Cardiac fibroblast (primary cell): ENCODE results near the gene CAP1.
"Not testable (repeated sequence)": the region's sequence is repeated elsewhere in the genome, so short reads cannot be mapped to it uniquely, and the experiment has no call there.

Experiments
- DNase-seq, 2 donors: peaks; one replicate each; pipeline versions ENCODE4 v3.0.0 to v3.0.0-alpha.2; 2010; ENCODE audit warnings: low read depth in 2 of 2
- H3K4me3 ChIP-seq, 2 donors: replicated peaks in 1 of 2; 1 replicate in 1 of 2; 2 replicates in 1 of 2; pipeline ENCODE4 v1.5.1; 2011; ENCODE audit warnings: low read depth in 2 of 2, low read length in 2 of 2, mild to moderate bottlenecking in 2 of 2, moderate library complexity in 1 of 2
- TF ChIP-seq, protein P1 (sequence below): IDR thresholded peaks from one replicate; pipeline ENCODE4 v1.5.1; 2011; ENCODE audit warnings: low read depth, mild to moderate bottlenecking, low read length, inconsistent platforms

The CAP1 gene

GRCh38 chr1:40081871-40082270, 41.3 kb downstream of the CAP1 start:
- no peak for DNase-seq
- no peak overlapping the region for H3K4me3 ChIP-seq
- TF ChIP-seq, protein P1, sequence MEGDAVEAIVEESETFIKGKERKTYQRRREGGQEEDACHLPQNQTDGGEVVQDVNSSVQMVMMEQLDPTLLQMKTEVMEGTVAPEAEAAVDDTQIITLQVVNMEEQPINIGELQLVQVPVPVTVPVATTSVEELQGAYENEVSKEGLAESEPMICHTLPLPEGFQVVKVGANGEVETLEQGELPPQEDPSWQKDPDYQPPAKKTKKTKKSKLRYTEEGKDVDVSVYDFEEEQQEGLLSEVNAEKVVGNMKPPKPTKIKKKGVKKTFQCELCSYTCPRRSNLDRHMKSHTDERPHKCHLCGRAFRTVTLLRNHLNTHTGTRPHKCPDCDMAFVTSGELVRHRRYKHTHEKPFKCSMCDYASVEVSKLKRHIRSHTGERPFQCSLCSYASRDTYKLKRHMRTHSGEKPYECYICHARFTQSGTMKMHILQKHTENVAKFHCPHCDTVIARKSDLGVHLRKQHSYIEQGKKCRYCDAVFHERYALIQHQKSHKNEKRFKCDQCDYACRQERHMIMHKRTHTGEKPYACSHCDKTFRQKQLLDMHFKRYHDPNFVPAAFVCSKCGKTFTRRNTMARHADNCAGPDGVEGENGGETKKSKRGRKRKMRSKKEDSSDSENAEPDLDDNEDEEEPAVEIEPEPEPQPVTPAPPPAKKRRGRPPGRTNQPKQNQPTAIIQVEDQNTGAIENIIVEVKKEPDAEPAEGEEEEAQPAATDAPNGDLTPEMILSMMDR: no peak

DNA sequence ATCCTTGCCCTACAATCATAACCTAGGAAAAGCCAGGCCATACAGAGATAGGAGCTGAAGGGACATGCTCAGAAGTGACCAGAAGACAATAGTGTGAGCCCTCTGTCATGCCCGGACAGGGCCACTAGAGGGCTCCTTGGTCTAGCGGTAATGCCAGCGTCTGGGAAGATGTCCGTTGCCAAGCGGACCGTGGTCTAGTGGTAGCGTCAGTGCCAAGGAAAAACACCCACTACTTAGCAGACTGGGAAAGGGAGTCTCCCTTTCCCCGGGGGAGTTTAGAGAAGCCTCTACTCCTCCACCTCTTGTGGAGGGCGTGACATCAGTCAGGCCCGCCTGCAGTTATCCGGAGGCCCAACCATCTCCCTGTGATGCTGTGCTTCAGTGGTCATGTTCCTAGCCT, 44.2 kb downstream of the CAP1 start:
- not testable (repeated sequence) for H3K4me3 ChIP-seq
- TF ChIP-seq, protein P1: peak; percentile 73
- peak; percentile 71 to 72 for DNase-seq

DNA sequence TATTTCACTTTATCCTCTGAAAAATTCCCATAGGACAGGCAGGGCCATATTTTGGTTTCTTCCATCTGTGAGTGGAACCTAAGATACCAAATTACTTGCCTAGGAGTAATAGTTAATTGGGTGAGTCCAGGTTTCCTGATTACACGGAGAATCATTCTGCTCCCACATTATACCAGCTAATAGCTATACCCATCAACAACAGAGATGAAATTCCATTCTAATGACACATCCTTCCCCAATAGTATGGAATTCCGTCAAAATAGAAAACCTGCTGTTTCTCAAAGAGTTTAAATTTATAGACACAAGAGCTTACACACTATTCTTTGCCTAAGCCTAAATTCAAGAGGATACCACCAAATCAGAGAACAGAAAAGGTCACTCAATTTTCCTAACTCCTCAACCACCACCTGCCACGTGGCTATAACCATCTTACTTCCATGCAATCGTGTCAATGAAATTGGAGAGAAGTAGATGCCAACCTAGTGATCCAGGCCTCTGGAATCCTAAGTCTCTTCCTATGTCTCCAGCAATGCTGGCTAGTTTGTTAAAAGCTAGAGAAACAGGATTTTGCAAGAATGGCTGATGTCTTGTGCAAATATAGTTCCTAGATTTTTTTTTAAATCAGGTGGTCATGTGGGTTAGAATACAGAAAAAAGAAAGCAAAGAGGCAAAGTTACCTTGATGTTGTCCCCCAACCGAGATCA, 50.3 kb downstream of the CAP1 start:
- TF ChIP-seq, protein P1: no peak
- no peak overlapping the region for H3K4me3 ChIP-seq
- no peak for DNase-seq

- no peak overlapping the region for H3K4me3 ChIP-seq
- TF ChIP-seq, protein P1: no peak
- DNase-seq: no peak
Measured at GRCh38 chr1:40092241-40092640, 51.7 kb downstream of the CAP1 start.

DNA sequence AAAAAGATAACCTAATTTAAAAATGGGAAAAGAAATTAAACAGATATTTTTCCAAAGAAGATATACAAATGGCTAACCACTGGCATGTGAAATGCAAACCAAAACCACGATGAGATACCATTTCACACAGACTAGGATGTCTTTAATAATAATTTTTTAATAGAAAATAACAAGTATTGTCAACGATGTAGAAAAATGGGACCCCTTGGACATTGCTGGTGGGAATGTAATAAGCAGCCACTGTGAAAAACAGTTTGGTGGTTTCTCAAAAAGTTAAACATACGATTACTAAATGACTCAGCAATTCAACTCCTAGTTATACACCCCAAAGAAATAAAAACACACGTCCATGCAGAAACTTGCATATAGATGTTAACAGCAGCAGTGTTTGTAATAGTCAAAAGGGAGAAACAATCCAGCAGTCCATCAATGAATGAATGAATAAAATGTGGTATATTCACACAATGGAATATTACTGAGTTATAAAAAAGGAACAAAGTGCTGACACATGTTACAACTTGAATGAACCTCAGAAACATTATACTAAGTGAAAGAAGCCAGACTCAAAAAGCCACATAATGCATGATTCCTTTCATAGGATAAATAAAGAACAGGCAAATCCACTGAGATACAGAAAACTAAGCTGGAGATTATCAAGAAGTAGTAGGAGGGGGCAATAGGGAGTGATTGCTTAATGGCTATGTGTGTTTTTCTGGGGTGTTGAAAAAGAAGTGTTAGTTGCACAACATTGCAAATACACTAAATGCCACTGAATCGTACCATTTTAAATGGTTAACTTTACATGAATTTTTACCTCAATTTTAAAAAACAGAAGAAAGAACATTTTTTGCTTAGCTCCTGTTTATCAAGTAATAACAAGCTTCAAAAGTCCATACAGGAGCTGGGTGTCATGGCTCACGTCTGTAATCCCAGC, 52.4 kb downstream of the CAP1 start:
- H3K4me3 ChIP-seq: no peak overlapping the region
- DNase-seq: no peak
- TF ChIP-seq, protein P1: no peak

- no peak overlapping the region for H3K4me3 ChIP-seq
- TF ChIP-seq, protein P1: no peak
- DNase-seq: no peak
Measured at GRCh38 chr1:40094466-40095110, 54.1 kb downstream of the CAP1 start.
